ENCODE results near the gene MMEL1. TPM values are rescaled to one million over a fixed set of nuclear protein-coding genes. Genes with fewer than 3 reads are reported as not detected.

MMEL1 gene
- total and polyA plus RNA-seq, 2 of the 13 experiments (the other 11 are each of a cell fraction or from before 2014, with no cell fraction given) = 0.48 TPM; not detected in 1

- TF ChIP-seq NFE2 (CRISPR knock-in tag; IDR thresholded peaks at IDR 0.05) (no peak), CEBPG (CRISPR knock-in tag; IDR thresholded peaks at IDR 0.05) (no peak), ZNF704 (CRISPR knock-in tag; IDR thresholded peaks at IDR 0.05; ENCODE audit: borderline replicate concordance) (no peak), RNF219 (CRISPR knock-in tag; IDR thresholded peaks at IDR 0.05) (no peak), ZBTB20 (CRISPR knock-in tag; IDR thresholded peaks at IDR 0.05; ENCODE audit: borderline replicate concordance, low read depth) (no peak), ZNF761 (CRISPR knock-in tag; conservative IDR thresholded peaks at IDR 0.05) (no peak), DBP (CRISPR knock-in tag; IDR thresholded peaks at IDR 0.05; ENCODE audit: not compliant biosample characterization) (no peak), ZNF7 (CRISPR knock-in tag; IDR thresholded peaks at IDR 0.05) (no peak), ZBTB4 (CRISPR knock-in tag; IDR thresholded peaks at IDR 0.05; ENCODE audit: borderline replicate concordance) (no peak), MXI1 (IDR thresholded peaks at IDR 0.05; ENCODE audit: borderline replicate concordance, low read depth, low read length) (no peak), RAD21 (CRISPR knock-in tag; IDR thresholded peaks at IDR 0.05) (no peak), IKZF5 (CRISPR knock-in tag; IDR thresholded peaks at IDR 0.05) (0 out of 2 replicates have a peak, but pooled peaks have one; percentile 15), NKX3-1 (CRISPR knock-in tag; IDR thresholded peaks at IDR 0.05) (no peak), ZNF12 (CRISPR knock-in tag; IDR thresholded peaks at IDR 0.05) (no peak), MAF1 (CRISPR knock-in tag; IDR thresholded peaks at IDR 0.05; ENCODE audit: borderline replicate concordance) (no peak), HNF4A (CRISPR knock-in tag; IDR thresholded peaks at IDR 0.05) (peak; percentile 89), PBX2 (CRISPR knock-in tag; IDR thresholded peaks at IDR 0.05) (no peak), ELF3 (CRISPR knock-in tag; IDR thresholded peaks at IDR 0.05) (no peak)
Observed at GRCh38 chr1:2631136-2632050, 1.4 kb downstream of the MMEL1 start (continued).

Data from HepG2 (cell line).